Left ventricle myocardium inferior (tissue), 1 donor: ENCODE measurements around the gene KISS1. TPM values are rescaled to one million over a fixed set of nuclear protein-coding genes. Genes with fewer than 3 reads are reported as not detected.

Source experiments
- DNase-seq: peaks from one replicate; pipeline ENCODE4 v3.0.0-alpha.2; 2020
- H3K27ac ChIP-seq: fragments of 200-600 bp; replicated peaks from 2 replicates; pipeline ENCODE4 v1.8.0; 2021
- H3K27me3 ChIP-seq: fragments of 200-600 bp; 2 replicates; pipeline ENCODE4 v1.8.0; 2021; ENCODE audit warnings: low read depth
- H3K36me3 ChIP-seq: fragments of 200-600 bp; 2 replicates; pipeline ENCODE4 v1.8.0; 2021
- H3K4me1 ChIP-seq: fragments of 200-600 bp; 2 replicates; pipeline ENCODE4 v1.8.0; 2021
- H3K4me3 ChIP-seq: fragments of 200-600 bp; 2 replicates; pipeline ENCODE4 v1.8.0; 2021; ENCODE audit warnings: mild to moderate bottlenecking, moderate library complexity
- H3K9me3 ChIP-seq: fragments of 200-600 bp; replicated peaks from 2 replicates; pipeline ENCODE4 v1.8.0; 2021
- intact Hi-C: fragments of 100-400 bp; cut with micrococcal nuclease; formaldehyde crosslinking; loops from one replicate; pipeline ENCODE4 v1.11.0; 2022
- total RNA-seq: library from RNA; stranded (reverse); fragmentation: NEBNext Ultra II Directional; extraction: Animal tissue kit (Norgen Biotek cat#: 25700); gene quantifications from one replicate; pipeline ENCODE4 v1.2.1, GENCODE V29; 2021
- TF ChIP-seq, protein P1 (sequence below): fragments of 200-600 bp; IDR thresholded peaks from 2 replicates; pipeline ENCODE4 v1.8.0; 2021; ENCODE audit warnings: antibody characterized with exemption, mild to moderate bottlenecking, borderline replicate concordance
- donor health status: DM: no; HTN: yes; CAD: no; lungs with severe emphysema.

The KISS1 gene
- total RNA-seq, 1 donor from 2014 or later: not detected

DNA sequence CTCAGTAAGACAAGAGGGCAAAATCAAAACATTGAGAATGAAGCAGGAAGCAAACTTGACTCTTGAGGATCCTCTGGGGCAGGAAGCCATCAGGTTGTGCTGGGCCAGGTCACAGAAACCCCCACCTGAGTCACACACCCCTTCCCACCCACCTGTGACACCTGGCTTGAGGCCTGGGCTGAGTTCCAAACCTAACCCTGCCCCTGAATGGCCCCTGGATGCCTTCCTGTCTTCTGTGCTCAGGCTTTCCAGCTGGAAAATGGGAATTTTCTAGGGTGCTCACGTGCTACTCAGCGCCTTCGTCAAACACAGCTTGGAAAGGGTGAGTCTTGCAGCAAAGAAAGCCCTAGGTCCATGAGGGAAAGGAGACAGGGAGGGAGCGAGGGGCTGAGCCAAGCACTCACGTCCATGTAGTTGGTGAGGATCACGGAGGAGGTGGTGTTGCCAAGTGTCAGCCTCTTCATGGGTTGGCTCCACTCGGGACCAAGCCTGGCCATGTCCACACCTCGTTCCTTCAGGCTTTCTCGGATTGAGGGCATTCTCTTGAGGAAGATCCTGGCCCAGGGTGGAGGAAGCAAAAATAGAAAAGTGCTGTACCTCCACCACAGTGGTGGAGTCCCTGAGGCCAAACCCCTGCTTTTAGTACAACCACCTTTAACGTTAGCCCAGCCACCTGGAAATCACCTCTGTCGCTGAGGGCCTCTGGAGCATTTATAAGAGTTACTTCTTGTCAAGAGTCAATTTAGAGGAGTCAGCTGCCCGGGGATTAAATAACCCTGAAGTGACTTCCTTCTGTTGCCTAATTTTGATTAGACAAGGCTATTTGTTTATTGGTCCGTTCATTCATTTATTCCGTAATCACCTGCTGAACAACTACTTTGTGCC is 34.4 kb downstream of the KISS1 start:
- H3K9me3 ChIP-seq: no peaks in the 10 kb centered on the region
- no peak for DNase-seq
- no peaks in the 10 kb centered on the region for H3K36me3 ChIP-seq
- TF ChIP-seq, protein P1, sequence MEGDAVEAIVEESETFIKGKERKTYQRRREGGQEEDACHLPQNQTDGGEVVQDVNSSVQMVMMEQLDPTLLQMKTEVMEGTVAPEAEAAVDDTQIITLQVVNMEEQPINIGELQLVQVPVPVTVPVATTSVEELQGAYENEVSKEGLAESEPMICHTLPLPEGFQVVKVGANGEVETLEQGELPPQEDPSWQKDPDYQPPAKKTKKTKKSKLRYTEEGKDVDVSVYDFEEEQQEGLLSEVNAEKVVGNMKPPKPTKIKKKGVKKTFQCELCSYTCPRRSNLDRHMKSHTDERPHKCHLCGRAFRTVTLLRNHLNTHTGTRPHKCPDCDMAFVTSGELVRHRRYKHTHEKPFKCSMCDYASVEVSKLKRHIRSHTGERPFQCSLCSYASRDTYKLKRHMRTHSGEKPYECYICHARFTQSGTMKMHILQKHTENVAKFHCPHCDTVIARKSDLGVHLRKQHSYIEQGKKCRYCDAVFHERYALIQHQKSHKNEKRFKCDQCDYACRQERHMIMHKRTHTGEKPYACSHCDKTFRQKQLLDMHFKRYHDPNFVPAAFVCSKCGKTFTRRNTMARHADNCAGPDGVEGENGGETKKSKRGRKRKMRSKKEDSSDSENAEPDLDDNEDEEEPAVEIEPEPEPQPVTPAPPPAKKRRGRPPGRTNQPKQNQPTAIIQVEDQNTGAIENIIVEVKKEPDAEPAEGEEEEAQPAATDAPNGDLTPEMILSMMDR: no peak
- H3K27me3 ChIP-seq: peaks cover 39% of the 10 kb centered on the region
- intact Hi-C loops: loop anchor here (2.0 to 10.0 kb wide), 3 partner anchors 45 to 233 kb away; no protein-coding TSS in a partner anchor
- no peak overlapping the region for H3K4me3 ChIP-seq
- H3K27ac ChIP-seq: no peak overlapping the region
- no peaks in the 10 kb centered on the region for H3K4me1 ChIP-seq

DNA sequence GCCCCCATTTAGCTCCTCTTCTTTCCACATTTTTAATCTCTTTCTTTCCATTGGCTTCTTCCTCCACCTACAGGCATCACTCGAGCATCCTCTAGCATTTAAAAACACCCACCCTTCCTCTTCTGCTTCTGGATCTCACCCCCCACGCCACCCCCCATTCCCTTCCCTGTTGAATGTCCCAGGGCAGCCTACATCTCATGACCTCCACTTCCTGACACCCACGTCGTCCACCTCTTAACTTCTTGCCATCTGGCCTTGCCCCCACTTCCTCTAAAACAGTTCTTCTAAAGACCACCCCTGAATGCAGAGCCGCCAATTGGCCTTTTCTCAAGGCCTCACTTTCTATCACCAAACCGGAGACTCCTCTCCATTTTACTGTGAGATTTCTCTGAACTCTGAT is 38.3 kb downstream of the KISS1 start:
- Histone ChIP-seq H3K27ac (no peak overlapping the region), H3K9me3 (no peaks in the 10 kb centered on the region), H3K27me3 (peaks cover 44% of the 10 kb centered on the region)

DNA sequence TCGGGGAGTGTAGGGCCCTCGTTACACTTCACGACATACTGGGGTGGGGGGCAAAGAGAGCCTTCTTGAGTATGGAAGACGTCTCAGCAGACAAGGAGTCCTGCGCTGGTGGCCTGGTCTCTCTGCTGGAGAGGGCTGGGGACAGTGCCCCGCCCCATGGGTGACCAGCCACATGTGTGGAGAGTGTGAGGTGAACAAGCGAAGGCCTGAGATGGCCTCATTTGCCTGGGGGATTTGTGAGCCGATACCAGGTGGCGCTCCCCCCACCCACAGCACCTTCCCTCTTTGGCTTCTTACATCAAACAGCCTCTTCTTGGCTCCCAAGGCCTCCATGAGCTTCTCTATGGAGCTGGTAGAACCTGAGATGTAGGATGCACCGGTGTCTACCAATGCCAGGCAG is 40.4 kb downstream of the KISS1 start:
- H3K4me1 ChIP-seq: peaks cover 19% of the 10 kb centered on the region
- intact Hi-C loops: no loop called here
- no peak for DNase-seq
- peaks cover 31% of the 10 kb centered on the region for H3K27me3 ChIP-seq
- H3K36me3 ChIP-seq: no peaks in the 10 kb centered on the region
- H3K4me3 ChIP-seq: no peak overlapping the region
- TF ChIP-seq, protein P1: no peak
- H3K27ac ChIP-seq: no peak overlapping the region
- H3K9me3 ChIP-seq: no peaks in the 10 kb centered on the region

More for the DNA sequence above, 38.3 kb downstream of the KISS1 start:
- intact Hi-C loops: no loop called here
- TF ChIP-seq, protein P1: no peak
- DNase-seq: no peak
- Histone ChIP-seq H3K36me3 (no peaks in the 10 kb centered on the region), H3K4me3 (no peak overlapping the region), H3K4me1 (no peaks in the 10 kb centered on the region)

DNA sequence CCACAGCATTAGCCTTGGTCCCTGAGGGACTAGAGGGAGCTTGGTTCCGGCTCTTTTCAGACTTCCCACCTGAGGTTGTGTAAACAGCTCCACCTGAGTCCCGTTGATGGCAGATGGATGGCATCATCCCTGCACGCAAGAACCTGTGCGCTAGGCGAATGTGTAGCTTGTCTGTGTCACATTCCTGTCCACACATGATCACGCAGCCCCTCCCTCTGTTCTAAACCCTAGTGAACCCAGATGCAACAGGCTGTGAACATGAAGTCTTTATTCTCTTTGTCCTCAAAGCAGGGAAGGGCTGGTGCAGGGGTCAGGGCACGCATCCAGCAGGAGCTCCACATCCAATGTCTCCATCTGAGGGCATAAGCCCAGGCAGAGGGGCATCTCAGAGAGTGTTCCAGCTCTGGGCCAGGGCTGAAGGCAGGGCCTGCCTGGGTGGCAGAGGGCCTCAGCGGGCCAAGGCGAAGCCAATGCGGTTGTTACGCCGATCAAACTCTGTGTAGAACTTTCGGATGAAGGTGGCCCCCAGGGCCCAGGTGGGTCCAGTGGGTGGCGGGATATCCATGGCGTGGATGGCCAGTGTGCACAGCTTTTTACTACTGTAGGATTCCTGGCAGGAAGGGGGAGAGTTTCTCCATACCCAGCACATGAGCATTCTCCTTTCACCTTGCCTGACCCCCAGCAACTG is 41.6 kb downstream of the KISS1 start:
- H3K36me3 ChIP-seq: no peaks in the 10 kb centered on the region
- intact Hi-C loops: no loop called here
- no peak for DNase-seq
- H3K27ac ChIP-seq: no peak overlapping the region
- peaks cover 25% of the 10 kb centered on the region for H3K4me1 ChIP-seq
- no peaks in the 10 kb centered on the region for H3K9me3 ChIP-seq
- no peak overlapping the region for H3K4me3 ChIP-seq
- peaks cover 20% of the 10 kb centered on the region for H3K27me3 ChIP-seq
- TF ChIP-seq, protein P1: no peak

DNA sequence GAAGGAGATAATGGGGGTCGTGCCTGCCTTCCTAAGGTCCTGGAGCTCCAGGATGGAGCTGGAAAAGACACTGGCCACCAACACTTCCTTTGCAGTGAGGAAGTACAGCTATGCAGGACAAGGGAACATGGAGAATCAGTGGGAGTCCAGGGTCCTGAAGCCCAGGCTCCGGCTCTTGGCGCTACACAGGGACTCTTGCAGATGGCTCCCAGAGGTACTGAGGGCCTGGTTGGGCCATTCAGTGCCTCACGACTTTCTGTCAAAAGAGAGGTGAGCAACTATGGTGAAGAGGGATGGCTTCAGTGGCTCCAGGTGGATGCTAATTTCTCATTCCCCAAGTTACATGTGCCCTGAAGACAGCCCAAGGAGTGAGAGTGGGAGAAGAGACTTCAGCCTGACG is 42.6 kb downstream of the KISS1 start:
- Histone ChIP-seq H3K36me3 (no peaks in the 10 kb centered on the region), H3K4me3 (no peak overlapping the region), H3K9me3 (no peaks in the 10 kb centered on the region), H3K4me1 (peaks cover 25% of the 10 kb centered on the region), H3K27ac (no peak overlapping the region), H3K27me3 (peaks cover 17% of the 10 kb centered on the region)
- DNase-seq: no peak
- TF ChIP-seq, protein P1: no peak
- intact Hi-C loops: no loop called here
